ENCODE results near the gene P3H3.

The P3H3 gene, protein sequence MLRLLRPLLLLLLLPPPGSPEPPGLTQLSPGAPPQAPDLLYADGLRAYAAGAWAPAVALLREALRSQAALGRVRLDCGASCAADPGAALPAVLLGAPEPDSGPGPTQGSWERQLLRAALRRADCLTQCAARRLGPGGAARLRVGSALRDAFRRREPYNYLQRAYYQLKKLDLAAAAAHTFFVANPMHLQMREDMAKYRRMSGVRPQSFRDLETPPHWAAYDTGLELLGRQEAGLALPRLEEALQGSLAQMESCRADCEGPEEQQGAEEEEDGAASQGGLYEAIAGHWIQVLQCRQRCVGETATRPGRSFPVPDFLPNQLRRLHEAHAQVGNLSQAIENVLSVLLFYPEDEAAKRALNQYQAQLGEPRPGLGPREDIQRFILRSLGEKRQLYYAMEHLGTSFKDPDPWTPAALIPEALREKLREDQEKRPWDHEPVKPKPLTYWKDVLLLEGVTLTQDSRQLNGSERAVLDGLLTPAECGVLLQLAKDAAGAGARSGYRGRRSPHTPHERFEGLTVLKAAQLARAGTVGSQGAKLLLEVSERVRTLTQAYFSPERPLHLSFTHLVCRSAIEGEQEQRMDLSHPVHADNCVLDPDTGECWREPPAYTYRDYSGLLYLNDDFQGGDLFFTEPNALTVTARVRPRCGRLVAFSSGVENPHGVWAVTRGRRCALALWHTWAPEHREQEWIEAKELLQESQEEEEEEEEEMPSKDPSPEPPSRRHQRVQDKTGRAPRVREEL

DNA sequence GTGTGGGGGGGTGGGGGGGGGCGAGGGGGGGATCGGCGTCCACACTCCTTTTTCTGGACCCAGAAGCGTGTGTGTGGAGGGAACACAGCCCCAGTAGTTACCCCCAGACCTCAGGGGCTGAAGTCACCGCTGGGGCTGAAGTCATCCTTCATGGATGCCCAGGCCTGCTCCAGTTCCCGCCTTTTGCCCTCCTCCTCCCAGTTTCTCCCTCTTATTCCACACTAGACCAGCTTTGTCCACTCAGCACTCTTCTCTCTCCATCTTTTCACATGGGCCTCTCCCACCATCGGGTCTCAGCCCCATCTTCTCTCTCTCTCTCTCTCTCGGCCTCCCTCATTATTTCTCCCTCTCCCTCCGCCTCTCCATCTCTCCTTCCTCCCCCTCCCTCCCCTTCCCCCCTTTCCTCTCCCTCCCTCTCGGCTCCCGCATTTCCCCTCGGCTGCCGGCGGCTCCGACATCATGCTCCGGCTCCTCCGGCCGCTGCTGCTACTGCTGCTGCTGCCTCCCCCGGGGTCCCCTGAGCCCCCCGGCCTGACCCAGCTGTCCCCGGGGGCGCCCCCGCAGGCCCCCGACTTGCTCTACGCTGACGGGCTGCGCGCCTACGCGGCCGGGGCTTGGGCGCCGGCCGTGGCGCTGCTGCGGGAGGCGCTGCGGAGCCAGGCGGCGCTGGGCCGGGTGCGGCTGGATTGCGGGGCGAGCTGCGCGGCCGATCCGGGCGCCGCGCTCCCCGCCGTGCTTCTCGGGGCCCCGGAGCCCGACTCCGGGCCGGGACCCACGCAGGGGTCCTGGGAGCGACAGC lies at the start of gene P3H3:
Gene P3H3 (plus strand): TSS at position 426 of the 799 bp plus-strand sequence. CDS start 34 bp downstream, at position 460.
- DNase-seq: peak; percentile 67

DNA sequence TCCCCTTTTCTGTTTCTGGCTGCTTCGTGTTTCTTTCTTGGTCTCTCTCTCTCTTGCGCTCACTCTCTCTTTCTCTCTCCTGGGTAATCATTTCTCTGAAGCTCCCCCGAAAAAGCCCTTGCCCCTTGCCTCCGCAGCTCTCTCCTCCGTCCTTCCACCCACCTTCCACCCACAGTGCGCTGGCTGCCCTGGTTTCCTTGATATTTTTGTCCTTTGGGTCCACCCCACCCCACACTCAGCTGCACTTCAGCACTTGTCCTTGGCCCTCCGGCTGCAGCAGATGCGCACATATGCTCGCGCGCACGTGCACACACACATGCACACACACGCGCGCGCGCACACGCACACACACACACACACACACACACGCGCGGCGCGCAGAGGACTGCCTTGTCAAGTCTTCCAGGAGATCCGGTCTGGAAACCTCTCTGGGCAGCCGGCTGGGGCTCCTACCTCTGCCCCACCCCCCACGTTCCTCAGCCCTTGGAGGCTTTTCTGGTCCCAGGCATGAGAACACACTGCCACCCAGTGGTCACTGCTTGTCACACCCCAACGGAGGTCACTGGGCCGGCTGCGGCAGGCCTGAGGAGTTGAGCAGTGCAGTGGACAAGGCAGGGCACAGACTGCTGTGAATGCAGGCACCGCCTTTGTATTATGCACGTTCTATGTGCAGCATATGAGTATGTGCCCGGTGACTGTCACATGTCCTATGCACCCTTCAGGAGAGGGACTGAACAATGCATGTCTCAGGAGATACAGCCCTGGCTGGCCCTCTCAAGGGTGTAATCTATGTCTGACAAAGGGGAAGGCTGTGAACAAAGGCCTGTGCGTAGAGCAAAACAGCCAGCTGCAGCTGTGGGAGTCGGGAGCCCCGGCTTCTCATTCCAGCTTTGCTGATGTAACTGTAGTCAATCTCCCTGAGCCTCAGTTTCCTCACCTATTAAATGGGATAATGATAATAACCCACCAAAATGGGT lies 49.3 kb upstream of the P3H3 start:
- peak; percentile 91 for DNase-seq

DNA sequence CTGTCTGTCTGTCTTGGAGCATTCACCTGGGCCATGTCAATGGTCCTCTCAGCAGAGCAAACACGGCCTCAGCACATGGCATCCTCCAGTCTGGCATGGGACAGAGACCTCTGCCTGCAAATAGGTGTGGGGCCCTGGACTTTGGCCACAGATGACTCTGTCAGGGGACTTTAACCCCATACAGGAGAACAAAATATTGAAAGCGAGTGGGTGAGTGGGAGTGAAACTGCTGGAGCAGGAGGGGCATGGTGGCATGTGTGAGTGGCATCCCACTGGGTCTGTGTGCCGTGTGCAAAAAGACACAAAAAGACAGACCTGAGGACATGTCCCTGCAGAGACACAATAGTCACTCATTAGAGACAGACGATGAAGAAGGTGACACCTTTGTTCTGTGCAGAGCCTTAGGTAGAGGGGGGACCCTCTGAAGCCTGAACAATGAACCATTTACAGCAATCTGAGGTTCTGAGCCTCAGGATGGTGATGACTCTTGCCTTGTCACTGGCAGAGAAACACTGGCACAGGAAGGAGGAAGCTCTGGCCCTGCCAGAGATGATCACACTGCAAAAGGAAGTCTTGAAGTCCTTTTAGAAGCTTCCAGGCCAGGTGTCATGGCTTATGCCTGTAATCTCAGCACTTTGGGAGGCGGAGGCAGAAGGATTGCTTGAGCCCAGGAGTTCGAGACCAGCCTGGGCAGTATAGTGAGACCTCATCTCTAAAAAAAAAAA lies 48.3 kb upstream of the P3H3 start:
- DNase-seq: no peak

DNA sequence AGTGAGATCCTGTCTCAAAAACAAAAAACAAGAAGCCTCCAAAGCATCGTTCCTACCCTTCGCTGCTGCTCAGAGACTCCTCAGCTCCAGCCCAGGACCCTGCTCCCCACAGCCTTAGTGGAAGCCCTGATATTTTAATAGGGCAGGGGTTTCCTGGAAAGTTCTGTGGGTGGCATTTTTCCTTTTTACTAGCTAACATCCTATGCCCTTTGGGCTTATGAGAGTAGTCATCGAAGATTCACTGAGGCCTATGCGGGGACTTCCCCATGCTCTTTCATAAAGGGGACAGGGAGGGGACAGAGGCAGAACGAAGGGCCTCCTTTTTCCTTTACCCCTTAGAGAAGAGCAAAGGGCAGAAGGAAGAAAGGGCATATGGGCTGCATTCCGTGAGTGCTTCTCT lies 47.6 kb upstream of the P3H3 start:
- no peak for DNase-seq

DNA sequence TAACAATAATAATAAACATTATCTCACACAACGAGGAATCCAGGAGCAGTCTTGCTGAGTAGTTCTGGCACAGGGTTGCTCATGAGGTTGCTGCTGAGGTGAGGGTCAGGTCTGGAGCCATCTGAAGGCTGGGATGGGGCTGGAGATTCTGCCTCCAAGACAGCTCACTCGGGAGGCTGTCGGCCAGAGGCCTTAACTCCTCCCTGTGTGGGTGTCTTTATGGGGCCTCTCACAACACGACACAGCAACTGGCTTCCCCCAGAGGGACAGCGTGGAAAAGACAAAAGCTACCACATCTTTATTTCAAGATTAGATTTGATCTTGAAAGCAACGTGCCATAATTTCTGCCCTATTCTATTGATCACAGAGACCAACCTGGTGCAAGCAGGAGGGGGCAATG lies 46.1 kb upstream of the P3H3 start:
- DNase-seq: no peak

DNA sequence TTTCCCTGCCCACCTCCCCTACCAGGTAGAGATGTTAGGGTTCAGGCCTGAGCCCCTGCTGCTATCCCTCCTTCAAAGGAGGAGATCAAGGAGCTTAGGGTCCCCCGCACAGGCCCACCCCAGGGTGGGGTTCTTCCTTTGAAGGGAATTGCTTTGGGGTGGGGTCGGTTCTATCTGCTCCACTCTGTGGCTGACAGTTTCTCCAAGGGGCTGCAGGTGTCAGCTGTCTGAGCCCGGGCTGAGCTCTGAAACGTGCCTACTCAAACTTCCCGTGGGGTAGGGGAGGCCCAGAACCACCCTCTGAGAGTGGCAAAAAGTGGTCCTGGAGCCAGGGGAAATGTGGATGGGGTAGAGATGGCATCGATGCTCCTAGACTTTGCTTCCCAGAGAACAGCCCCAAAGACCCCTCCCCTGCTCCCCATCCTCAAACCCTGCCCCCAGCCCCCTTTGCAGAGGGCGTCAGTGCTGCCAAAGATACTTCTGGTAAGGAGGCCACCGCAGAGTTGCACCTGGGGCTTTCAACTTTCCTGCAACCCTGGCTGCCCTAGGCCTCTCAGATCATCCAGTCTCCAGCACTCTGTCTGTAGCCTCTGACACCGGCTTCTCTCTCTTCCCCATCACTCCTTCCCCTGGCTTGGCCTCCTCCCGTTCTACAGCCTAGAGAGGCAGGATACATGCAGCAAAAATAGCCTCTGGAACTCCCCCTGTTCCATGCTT lies 45.2 kb upstream of the P3H3 start:
- no peak for DNase-seq

DNA sequence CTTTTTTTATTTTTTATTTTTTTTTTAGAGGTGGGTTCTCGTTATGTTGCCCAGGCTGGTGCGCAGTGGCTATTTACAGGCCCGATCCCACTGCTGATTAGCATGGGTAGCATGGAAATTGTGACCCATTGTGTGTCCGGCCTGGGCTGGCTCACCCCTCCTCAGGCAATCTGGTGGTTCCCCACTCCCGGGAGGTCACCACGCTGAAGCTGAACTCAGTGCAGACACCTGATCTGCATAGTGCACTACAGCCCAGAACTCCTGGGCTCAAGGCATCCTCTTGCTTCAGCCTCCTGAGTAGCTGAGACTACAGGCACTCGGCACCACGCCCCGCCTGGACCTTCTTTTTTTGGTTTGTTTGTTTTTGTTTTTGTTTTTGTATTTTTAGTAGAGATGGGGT lies 44.4 kb upstream of the P3H3 start:
- DNase-seq: no peak

DNA sequence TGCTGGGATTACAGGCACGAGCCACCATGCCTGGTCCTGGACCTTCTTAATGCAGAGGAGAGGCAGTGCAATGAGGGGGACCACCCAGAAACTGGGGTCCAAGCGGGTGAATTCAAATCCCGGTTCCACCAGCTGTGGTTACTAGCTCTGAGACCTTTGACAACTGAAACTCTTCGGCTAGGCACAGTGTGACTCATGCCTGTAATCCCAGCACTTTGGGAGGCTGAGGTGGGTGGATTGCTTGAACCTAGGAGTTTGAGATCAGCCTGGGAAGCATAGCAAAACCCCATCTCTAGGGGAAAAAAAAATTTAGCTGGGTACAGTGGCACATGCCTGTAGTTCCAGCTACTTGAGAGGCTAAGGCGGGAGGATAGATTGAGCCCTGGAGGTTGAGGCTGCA lies 43.9 kb upstream of the P3H3 start:
- DNase-seq: no peak

DNA sequence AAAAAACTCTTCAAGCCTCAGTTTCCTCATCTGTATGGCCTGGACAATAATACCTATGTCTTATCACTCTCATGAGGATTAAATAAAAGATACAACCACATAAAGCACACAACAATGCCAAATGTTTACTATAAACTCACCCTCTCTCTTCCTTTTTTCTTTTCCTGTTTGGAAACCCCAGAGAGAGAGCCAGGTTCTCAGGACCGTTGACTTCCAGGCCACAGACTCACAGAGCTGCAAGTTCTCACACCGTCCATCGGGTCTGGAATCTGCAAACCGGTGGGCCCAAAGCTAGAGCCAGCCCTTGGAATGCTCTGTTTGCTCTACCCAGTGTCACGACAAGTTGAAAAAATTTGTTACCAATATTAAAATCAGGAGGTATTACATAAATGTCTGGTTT lies 43.4 kb upstream of the P3H3 start:
- DNase-seq: no peak

DNA sequence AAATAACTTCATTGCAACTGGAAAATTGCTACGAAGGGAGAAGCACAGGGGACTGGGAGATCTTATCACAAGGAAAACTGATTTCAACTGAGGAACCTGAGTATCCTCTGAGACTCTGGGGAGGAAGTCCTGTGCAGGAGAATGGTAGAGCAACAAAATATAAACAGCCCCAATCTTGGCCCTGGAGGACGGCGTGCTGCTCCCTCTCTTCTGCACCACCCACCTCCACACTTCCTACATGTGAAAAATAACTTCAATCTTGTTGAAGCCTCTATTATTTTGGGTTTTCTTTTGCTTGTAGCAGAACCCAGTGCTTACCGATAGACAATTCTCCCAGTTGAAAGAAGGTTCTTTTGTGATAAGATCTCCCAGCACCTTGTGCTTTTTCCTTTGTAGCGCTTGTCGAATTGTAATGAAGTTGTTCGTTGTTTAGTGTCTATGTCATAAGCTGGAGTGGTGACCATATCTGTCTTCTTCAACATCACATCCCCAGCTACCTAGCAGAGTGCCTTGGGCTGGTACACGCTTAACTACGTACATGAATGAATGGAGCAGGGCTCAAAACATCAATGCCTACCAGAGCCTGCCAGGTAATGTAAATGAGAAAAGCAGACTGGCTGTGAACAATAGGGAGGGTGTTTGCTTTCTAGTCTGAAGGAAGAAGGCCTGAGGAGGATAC lies 41.7 kb upstream of the P3H3 start:
- no peak for DNase-seq

DNA sequence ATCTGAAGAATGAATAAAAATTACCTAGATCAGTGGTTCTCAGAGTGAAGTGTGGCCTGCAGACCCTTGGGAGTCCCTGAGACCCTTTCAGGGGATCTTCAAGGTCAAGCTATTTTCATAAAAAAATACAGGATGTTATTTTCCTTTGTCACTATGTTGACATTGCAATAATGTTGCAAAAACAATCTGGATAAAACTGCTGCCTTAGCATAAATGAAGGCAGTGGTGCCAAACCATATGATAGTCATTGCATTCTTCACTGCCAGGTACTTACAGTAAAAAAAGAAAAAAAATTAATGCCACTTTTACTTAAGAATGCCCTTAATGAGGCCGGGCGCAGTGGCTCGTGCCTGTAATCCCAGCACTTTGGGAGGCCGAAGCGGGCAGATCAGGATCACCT lies 40.9 kb upstream of the P3H3 start:
- no peak for DNase-seq

DNA sequence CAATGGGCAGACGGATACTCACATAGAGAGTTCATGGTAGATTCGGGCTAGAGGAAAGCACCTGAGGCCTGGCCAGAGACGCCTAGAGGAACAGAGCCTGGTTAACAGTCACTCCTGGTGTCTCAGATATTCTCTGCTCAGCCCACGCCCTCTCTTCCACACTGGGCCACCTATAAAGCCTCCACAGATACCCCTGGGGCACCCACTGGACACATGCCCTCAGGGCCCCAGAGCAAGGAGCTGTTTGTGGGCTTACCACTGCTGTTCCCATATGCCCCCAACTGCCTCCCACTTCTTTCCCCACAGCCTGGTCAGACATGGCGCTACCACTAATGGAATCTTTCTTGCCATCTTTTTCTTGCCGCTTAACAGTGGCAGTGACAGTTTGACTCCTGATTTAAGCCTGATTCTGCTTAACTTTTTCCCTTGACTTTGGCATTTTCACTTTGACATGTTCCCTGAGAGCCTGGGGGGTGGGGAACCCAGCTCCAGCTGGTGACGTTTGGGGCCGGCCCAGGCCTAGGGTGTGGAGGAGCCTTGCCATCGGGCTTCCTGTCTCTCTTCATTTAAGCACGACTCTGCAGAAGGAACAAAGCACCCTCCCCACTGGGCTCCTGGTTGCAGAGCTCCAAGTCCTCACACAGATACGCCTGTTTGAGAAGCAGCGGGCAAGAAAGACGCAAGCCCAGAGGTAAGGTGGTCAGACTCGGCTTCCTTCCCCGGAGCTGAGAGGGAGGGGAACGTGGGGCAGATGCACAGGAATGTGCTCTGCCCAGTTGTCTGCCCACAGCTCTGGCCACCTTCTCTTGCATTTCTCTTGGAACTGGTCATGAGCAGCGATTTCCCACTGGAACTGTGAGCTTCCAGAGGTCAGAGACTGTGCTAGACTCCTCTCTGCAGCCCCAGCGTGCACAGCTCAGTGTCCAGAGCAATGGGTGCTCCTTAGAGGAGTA lies 39.0 kb upstream of the P3H3 start, which contains the start of gene CD4:
Gene CD4 (plus strand): TSS at position 557 of the 953 bp plus-strand sequence. CDS start 10,611 bp downstream, outside the sequence.
- no peak for DNase-seq

DNA sequence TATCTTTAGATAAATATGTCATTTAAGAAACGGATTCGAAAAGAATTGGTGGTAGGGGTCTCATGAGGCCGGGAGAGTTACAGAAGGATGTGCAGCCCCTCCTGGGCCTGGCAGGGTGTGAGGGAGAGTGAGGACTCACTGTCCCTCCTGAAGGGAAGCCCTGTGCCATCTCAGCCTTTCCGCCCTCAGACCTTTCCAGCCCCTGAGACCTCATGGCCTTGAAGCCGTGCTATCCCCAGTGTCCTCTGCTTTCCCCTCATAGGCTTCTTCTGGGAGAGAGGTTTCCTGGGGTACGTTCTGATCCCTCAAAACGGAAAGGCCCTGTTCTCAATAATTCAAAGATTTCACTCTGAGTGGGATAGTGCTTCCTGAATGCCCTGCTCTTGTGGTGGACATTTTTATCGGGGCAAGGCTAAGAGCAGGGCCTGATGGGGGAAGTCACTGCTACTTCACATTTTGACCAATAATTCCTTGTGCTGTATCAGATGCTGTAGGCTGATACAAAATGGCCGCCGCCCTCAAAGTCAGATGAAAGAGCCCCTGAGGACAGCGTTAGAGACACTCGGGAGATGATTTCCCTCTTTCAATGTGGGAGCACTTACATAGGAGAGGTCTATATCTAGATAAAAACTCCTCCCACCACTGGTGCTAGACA lies 37.6 kb upstream of the P3H3 start:
- no peak for DNase-seq

DNA sequence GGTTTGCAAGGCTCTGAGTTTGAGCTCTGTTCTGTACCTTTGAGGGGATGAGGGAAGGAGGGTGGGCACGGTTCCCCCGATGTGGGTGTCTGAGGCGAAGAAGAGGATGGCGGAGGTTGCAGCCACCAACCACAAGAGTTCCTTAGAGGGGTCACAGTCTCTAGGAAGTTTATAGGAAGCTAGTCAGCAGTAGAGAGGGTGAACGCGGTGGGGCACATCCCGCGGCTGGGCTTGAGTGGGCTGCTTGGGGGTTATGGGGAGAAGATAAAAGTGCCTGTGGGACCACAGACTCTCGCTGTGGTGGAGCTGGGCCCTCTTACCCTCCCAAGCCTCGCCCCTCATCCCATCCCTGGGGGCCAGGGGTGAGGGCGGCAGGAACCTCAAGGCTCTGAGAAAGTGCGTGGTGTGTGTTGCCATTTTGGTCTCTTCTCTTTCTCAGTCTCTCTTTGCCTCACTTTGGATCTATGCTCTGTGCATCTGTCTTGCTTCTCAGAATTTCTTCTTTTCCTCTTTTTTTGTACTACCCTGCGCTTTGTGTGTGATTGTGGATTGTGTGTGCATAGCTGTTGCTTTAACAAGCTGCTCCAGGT lies 36.2 kb upstream of the P3H3 start:
- DNase-seq: no peak

DNA sequence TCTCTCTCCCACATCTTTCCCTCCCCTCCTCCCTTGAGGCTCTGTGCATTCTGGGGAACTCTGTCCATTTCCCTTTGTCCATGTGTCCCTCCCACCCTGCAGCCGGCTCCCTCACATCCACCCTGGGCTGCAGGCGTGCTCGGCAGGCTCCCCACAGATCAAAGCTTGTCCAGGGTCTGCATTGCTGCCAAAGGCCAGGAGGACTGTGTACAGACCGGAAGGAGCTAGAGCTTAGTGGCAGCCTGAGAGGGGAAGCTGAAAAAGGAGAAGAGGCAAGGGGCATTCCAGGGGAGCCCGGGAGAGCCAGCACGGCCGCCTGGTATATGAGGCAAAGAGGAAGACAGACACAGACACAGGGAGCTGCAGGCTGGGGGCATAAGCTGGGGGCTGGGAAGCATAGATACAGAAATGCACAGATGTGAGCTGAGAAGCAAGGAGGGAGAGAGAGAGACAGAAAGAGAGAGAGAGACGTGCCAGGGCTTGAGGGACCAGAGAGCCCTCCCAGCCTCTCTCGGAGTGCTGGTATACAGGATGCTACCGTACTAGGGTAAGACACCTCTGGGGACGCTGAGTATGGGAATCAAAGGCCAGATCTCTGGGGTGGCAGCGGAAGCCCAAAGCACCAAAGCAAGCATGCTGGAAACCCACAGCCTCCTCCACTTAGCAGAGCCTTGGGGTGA lies 35.5 kb upstream of the P3H3 start:
- no peak for DNase-seq

DNA sequence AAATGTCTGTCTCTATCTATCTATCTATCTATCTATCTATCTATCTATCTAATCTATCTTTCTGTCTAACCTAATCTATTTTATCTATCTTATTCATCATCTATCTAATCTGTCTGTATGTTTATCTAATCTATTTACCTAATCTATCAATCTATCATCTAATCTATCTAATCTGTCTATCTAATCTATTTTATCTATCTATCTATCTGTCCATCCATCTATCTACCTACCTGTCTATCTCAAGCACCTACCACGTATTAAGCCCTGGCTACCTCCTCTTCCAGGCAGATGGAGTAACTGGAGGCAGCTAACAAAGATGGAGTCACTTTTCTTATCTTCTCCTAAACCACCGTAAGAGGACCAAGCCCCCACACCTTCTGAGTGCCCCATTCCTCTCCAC lies 33.1 kb upstream of the P3H3 start:
- DNase-seq: no peak

DNA sequence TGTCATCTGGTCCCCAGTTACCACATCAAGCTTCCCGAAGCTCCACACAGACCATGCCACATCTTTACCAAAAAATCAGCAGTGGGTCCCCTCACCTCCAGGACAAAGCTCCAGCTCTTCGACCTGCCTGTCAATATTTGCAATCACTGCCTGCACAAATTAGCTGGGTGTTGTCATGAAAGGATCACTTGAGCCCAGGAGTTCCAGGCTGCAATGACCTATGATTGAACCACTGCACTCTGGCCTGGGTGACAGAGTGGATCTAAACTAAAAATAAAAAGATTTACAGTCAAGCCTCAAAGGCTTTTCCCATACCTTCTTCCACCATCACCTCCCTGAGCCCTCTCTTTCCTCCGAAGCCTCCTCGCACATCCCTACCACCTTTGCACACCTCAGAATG lies 31.6 kb upstream of the P3H3 start:
- DNase-seq: no peak

All from NCI-H345 (cell line).